ENCODE results near the gene PAK3.

The PAK3 gene

GRCh38 chrX:111095974-111096895, at the start of gene PAK3:
Gene PAK3, plus strand, starts transcription at chrX:111096191. Its CDS starts 26,913 bp downstream, at chrX:111123104.
- Histone ChIP-seq H3K4me3 (ENCODE audit: low read length) (peak within 1 kb of the TSS; percentile 74), H3K27me3 (ENCODE audit: insufficient read depth, low read length) (no peaks in the 10 kb centered on the region), H3K27ac (ENCODE audit: low read length) (no peak within 1 kb of the TSS), H3K4me1 (ENCODE audit: insufficient read depth, low read length) (peaks cover 7% of the 10 kb centered on the region; the same call in 1 of the 2 replicates), H3K9me3 (ENCODE audit: insufficient read depth, low read depth, low read length) (no peaks in the 10 kb centered on the region), H3K9ac (ENCODE audit: low read depth, low read length) (peak within 1 kb of the TSS; percentile 65; the same call in 1 of the 2 replicates), H3K36me3 (ENCODE audit: insufficient read depth, low read depth, low read length) (no peaks in the 10 kb centered on the region)

GRCh38 chrX:111047575-111047974, 48.4 kb upstream of the PAK3 start:
- Histone ChIP-seq H3K36me3 (ENCODE audit: insufficient read depth, low read depth, low read length) (no peaks in the 10 kb centered on the region), H3K27me3 (ENCODE audit: insufficient read depth, low read length) (no peaks in the 10 kb centered on the region), H3K4me3 (ENCODE audit: low read length) (no peak overlapping the region), H3K27ac (ENCODE audit: low read length) (no peak overlapping the region), H3K9ac (ENCODE audit: low read depth, low read length) (no peak overlapping the region), H3K9me3 (ENCODE audit: insufficient read depth, low read depth, low read length) (no peaks in the 10 kb centered on the region), H3K4me1 (ENCODE audit: insufficient read depth, low read length) (no peaks in the 10 kb centered on the region)

GRCh38 chrX:111052478-111052877, 43.5 kb upstream of the PAK3 start:
- H3K27me3 ChIP-seq (ENCODE audit: insufficient read depth, low read length), result no peaks in the 10 kb centered on the region
- H3K27ac ChIP-seq (ENCODE audit: low read length), result no peak overlapping the region
- H3K36me3 ChIP-seq (ENCODE audit: insufficient read depth, low read depth, low read length), result no peaks in the 10 kb centered on the region

GRCh38 chrX:111071542-111072277, 24.3 kb upstream of the PAK3 start:
- Histone ChIP-seq H3K9ac (ENCODE audit: low read depth, low read length) (no peak overlapping the region), H3K9me3 (ENCODE audit: insufficient read depth, low read depth, low read length) (no peaks in the 10 kb centered on the region), H3K4me1 (ENCODE audit: insufficient read depth, low read length) (no peaks in the 10 kb centered on the region), H3K4me3 (ENCODE audit: low read length) (no peak overlapping the region), H3K36me3 (ENCODE audit: insufficient read depth, low read depth, low read length) (no peaks in the 10 kb centered on the region), H3K27ac (ENCODE audit: low read length) (no peak overlapping the region), H3K27me3 (ENCODE audit: insufficient read depth, low read length) (no peaks in the 10 kb centered on the region)

More at GRCh38 chrX:111052478-111052877, 43.5 kb upstream of the PAK3 start:
- H3K9ac ChIP-seq (ENCODE audit: low read depth, low read length), result no peak overlapping the region
- no peaks in the 10 kb centered on the region for H3K9me3 ChIP-seq (ENCODE audit: insufficient read depth, low read depth, low read length)
- H3K4me1 ChIP-seq (ENCODE audit: insufficient read depth, low read length), result no peaks in the 10 kb centered on the region
- H3K4me3 ChIP-seq (ENCODE audit: low read length), result no peak overlapping the region

GRCh38 chrX:111083081-111083480, 12.9 kb upstream of the PAK3 start:
- Histone ChIP-seq H3K4me3 (ENCODE audit: low read length) (no peak overlapping the region), H3K9me3 (ENCODE audit: insufficient read depth, low read depth, low read length) (no peaks in the 10 kb centered on the region), H3K36me3 (ENCODE audit: insufficient read depth, low read depth, low read length) (no peaks in the 10 kb centered on the region), H3K9ac (ENCODE audit: low read depth, low read length) (no peak overlapping the region), H3K27ac (ENCODE audit: low read length) (no peak overlapping the region), H3K4me1 (ENCODE audit: insufficient read depth, low read length) (peaks cover 29% of the 10 kb centered on the region; the same call in 1 of the 2 replicates), H3K27me3 (ENCODE audit: insufficient read depth, low read length) (no peaks in the 10 kb centered on the region)

GRCh38 chrX:111086591-111087006, 9.4 kb upstream of the PAK3 start:
- Histone ChIP-seq H3K9ac (ENCODE audit: low read depth, low read length) (peak overlapping the region; percentile 75; the same call in 1 of the 2 replicates), H3K9me3 (ENCODE audit: insufficient read depth, low read depth, low read length) (no peaks in the 10 kb centered on the region), H3K4me3 (ENCODE audit: low read length) (peak overlapping the region; percentile 61), H3K27me3 (ENCODE audit: insufficient read depth, low read length) (no peaks in the 10 kb centered on the region), H3K36me3 (ENCODE audit: insufficient read depth, low read depth, low read length) (no peaks in the 10 kb centered on the region), H3K4me1 (ENCODE audit: insufficient read depth, low read length) (peaks cover 29% of the 10 kb centered on the region; the same call in 1 of the 2 replicates), H3K27ac (ENCODE audit: low read length) (peak overlapping the region; percentile 67)

GRCh38 chrX:111088628-111089027, 7.4 kb upstream of the PAK3 start:
- Histone ChIP-seq H3K9ac (ENCODE audit: low read depth, low read length) (no peak overlapping the region; the same call in 1 of the 2 replicates), H3K36me3 (ENCODE audit: insufficient read depth, low read depth, low read length) (no peaks in the 10 kb centered on the region), H3K4me3 (ENCODE audit: low read length) (no peak overlapping the region), H3K4me1 (ENCODE audit: insufficient read depth, low read length) (peaks cover 29% of the 10 kb centered on the region; the same call in 1 of the 2 replicates), H3K9me3 (ENCODE audit: insufficient read depth, low read depth, low read length) (no peaks in the 10 kb centered on the region), H3K27ac (ENCODE audit: low read length) (no peak overlapping the region), H3K27me3 (ENCODE audit: insufficient read depth, low read length) (no peaks in the 10 kb centered on the region)

- Histone ChIP-seq H3K27ac (ENCODE audit: low read length) (no peak overlapping the region), H3K36me3 (ENCODE audit: insufficient read depth, low read depth, low read length) (no peaks in the 10 kb centered on the region), H3K27me3 (ENCODE audit: insufficient read depth, low read length) (no peaks in the 10 kb centered on the region), H3K4me1 (ENCODE audit: insufficient read depth, low read length) (peaks cover 17% of the 10 kb centered on the region; the same call in 1 of the 2 replicates), H3K4me3 (ENCODE audit: low read length) (no peak overlapping the region), H3K9me3 (ENCODE audit: insufficient read depth, low read depth, low read length) (no peaks in the 10 kb centered on the region), H3K9ac (ENCODE audit: low read depth, low read length) (no peak overlapping the region)
These were observed 5.5 kb upstream of the PAK3 start for GRCh38 chrX:111090458-111090857.

- Histone ChIP-seq H3K27ac (ENCODE audit: low read length) (no peak overlapping the region), H3K4me3 (ENCODE audit: low read length) (peak overlapping the region; percentile 49; the same call in 1 of the 2 replicates), H3K9me3 (ENCODE audit: insufficient read depth, low read depth, low read length) (no peaks in the 10 kb centered on the region)
These were observed 2.9 kb downstream of the PAK3 start for GRCh38 chrX:111098874-111099273.

GRCh38 chrX:111100191-111100590, 4.2 kb downstream of the PAK3 start:
- Histone ChIP-seq H3K4me1 (ENCODE audit: insufficient read depth, low read length) (peaks cover 7% of the 10 kb centered on the region; the same call in 1 of the 2 replicates), H3K9ac (ENCODE audit: low read depth, low read length) (no peak overlapping the region), H3K9me3 (ENCODE audit: insufficient read depth, low read depth, low read length) (no peaks in the 10 kb centered on the region), H3K4me3 (ENCODE audit: low read length) (no peak overlapping the region), H3K27ac (ENCODE audit: low read length) (no peak overlapping the region), H3K27me3 (ENCODE audit: insufficient read depth, low read length) (no peaks in the 10 kb centered on the region), H3K36me3 (ENCODE audit: insufficient read depth, low read depth, low read length) (peaks cover 15% of the 10 kb centered on the region)

More at GRCh38 chrX:111098874-111099273, 2.9 kb downstream of the PAK3 start:
- H3K4me1 ChIP-seq (ENCODE audit: insufficient read depth, low read length), result peaks cover 7% of the 10 kb centered on the region; the same call in 1 of the 2 replicates
- H3K9ac ChIP-seq (ENCODE audit: low read depth, low read length), result no peak overlapping the region
- H3K27me3 ChIP-seq (ENCODE audit: insufficient read depth, low read length), result no peaks in the 10 kb centered on the region
- H3K36me3 ChIP-seq (ENCODE audit: insufficient read depth, low read depth, low read length), result peaks cover 8% of the 10 kb centered on the region; the same call in 1 of the 2 replicates

GRCh38 chrX:111101580-111101979, 5.6 kb downstream of the PAK3 start:
- H3K36me3 ChIP-seq (ENCODE audit: insufficient read depth, low read depth, low read length), result peaks cover 28% of the 10 kb centered on the region
- no peaks in the 10 kb centered on the region for H3K27me3 ChIP-seq (ENCODE audit: insufficient read depth, low read length)
- no peak overlapping the region for H3K4me3 ChIP-seq (ENCODE audit: low read length)
- H3K9ac ChIP-seq (ENCODE audit: low read depth, low read length), result no peak overlapping the region
- H3K9me3 ChIP-seq (ENCODE audit: insufficient read depth, low read depth, low read length), result no peaks in the 10 kb centered on the region
- no peak overlapping the region for H3K27ac ChIP-seq (ENCODE audit: low read length)
- peaks cover 7% of the 10 kb centered on the region; the same call in 1 of the 2 replicates for H3K4me1 ChIP-seq (ENCODE audit: insufficient read depth, low read length)
